HL-60 (cell line): ENCODE results near the gene SLC29A3.

Experiments
- CTCF ChIP-seq: IDR thresholded peaks from one replicate; pipeline ENCODE4 v1.5.1; 2011; ENCODE audit warnings: low read length, control low read depth, inconsistent platforms; ENCODE audit not compliant: insufficient read depth
- REST ChIP-seq: IDR thresholded peaks from 2 replicates; pipeline ENCODE4 v1.6.1; 2012; ENCODE audit warnings: low read depth; ENCODE audit not compliant: insufficient replicate concordance

- no peak for TF ChIP-seq CTCF
- TF ChIP-seq REST: no peak
Observed at GRCh38 chr10:71333129-71333887, 14.2 kb downstream of the SLC29A3 start.
